Hematopoietic multipotent progenitor cell treated with erythropoietin and hydrocortisone succinate and interleukin-3 and kit ligand, for 6 days (in vitro differentiated cells): ENCODE data around the gene MAPK10.
A peak's percentile ranks its signal among the peaks of the same experiment; 100 is the strongest.
"Not testable (repeated sequence)": the region's sequence is repeated elsewhere in the genome, so short reads cannot be mapped to it uniquely, and the experiment has no call there.

Source experiments
- DNase-seq: peaks from one replicate; pipeline ENCODE4 v3.0.0-alpha.2; 2015

The MAPK10 gene

GRCh38 chr4:86100539-86101215 is 259.2 kb downstream of the MAPK10 start:
- no peak for DNase-seq

GRCh38 chr4:86099348-86099747 is 260.5 kb downstream of the MAPK10 start:
- no peak for DNase-seq

GRCh38 chr4:86098691-86099090 is 261.2 kb downstream of the MAPK10 start:
- DNase-seq = no peak

GRCh38 chr4:86096373-86096772 is 263.5 kb downstream of the MAPK10 start:
- no peak for DNase-seq

- no peak for DNase-seq
These were observed 267.2 kb downstream of the MAPK10 start for GRCh38 chr4:86092684-86093083.

GRCh38 chr4:86091201-86091600 is 268.7 kb downstream of the MAPK10 start:
- DNase-seq = no peak

- DNase-seq = no peak
These were observed 270.0 kb downstream of the MAPK10 start for GRCh38 chr4:86089781-86090323.

- DNase-seq = no peak
These were observed 270.8 kb downstream of the MAPK10 start for GRCh38 chr4:86089053-86089452.

- DNase-seq = not testable (repeated sequence)
These were observed 284.1 kb downstream of the MAPK10 start for GRCh38 chr4:86075796-86076195.

- no peak for DNase-seq
These were observed 299.5 kb downstream of the MAPK10 start for GRCh38 chr4:86060341-86060740.

GRCh38 chr4:86058621-86059020 is 301.2 kb downstream of the MAPK10 start:
- DNase-seq = no peak

GRCh38 chr4:86055898-86056297 is 304.0 kb downstream of the MAPK10 start:
- DNase-seq = no peak

- DNase-seq = no peak
These were observed 305.4 kb downstream of the MAPK10 start for GRCh38 chr4:86054286-86055032.

GRCh38 chr4:86050496-86050895 is 309.4 kb downstream of the MAPK10 start:
- DNase-seq = no peak

- no peak for DNase-seq
These were observed 311.4 kb downstream of the MAPK10 start for GRCh38 chr4:86048426-86048825.

- DNase-seq = no peak
These were observed 315.3 kb downstream of the MAPK10 start for GRCh38 chr4:86044593-86044985.

- peak; percentile 77 for DNase-seq
These were observed 315.9 kb downstream of the MAPK10 start for GRCh38 chr4:86043755-86044592.

GRCh38 chr4:86038037-86038436 is 321.8 kb downstream of the MAPK10 start:
- DNase-seq = no peak

- DNase-seq = no peak
These were observed 323.1 kb downstream of the MAPK10 start for GRCh38 chr4:86036736-86037135.

- DNase-seq = no peak
These were observed 324.2 kb downstream of the MAPK10 start for GRCh38 chr4:86035688-86036087.

- DNase-seq = no peak
These were observed 325.2 kb downstream of the MAPK10 start for GRCh38 chr4:86034616-86035015.

- DNase-seq = peak; percentile 22
These were observed 326.7 kb downstream of the MAPK10 start for GRCh38 chr4:86033171-86033570.

- DNase-seq = peak; percentile 12
These were observed 327.3 kb downstream of the MAPK10 start for GRCh38 chr4:86032476-86033022.
